ENCODE measurements around the gene WDR44.

GRCh38 chrX:118367338-118367737 is 21.4 kb downstream of the WDR44 start:
- TF ChIP-seq CTCF (conservative IDR thresholded peaks at IDR 0.05; ENCODE audit: low read depth, low read length) (no peak), RAD21 (IDR thresholded peaks at IDR 0.05; ENCODE audit: low read length) (no peak), POLR2A (IDR thresholded peaks at IDR 0.05; ENCODE audit: low read depth, low read length) (no peak), SMC3 (IDR thresholded peaks at IDR 0.05; ENCODE audit: low read depth, low read length) (no peak)

All from IMR-90 (cell line).